ENCODE measurements around the gene LINGO3.

- TF ChIP-seq POLR2A (IDR thresholded peaks at IDR 0.05) (no peak), POLR2AphosphoS5 (IDR thresholded peaks at IDR 0.05) (no peak)
Observed at GRCh38 chr19:2286402-2287140, 21.4 kb downstream of the LINGO3 start.

Measured in spleen (tissue), 3 donors.